K562 (cell line): Measurements from ENCODE around the gene NR3C2. TPM values are rescaled to one million over a fixed set of nuclear protein-coding genes. Genes with fewer than 3 reads are reported as not detected.

Experiments
- ATAC-seq: fragments of 200-7000 bp; cut with Tn5 transposase; 3 replicates; pipeline ENCODE4 v1.9.1; 2020; ENCODE audit warnings: moderate library complexity
- BruUV-seq: library from RNA; stranded (reverse); fragments of 400-500 nt; replicated peaks from 2 replicates; lab custom pipeline; 2021; lab: Mats Ljungman, UMichigan
- CTCF ChIA-PET: fragments of 300-600 bp; formaldehyde crosslinking; extraction: SDS; loops from one replicate; lab custom pipeline; 2021; ENCODE audit warnings: low intra/inter-chr PET ratio; lab: Yijun Ruan, JAX
- POLR2A ChIA-PET: fragments of 300-600, 350-650 bp; sonication (Branson Sonifier 250); formaldehyde crosslinking; extraction: SDS; loops from one replicate; lab custom pipeline; 2021; ENCODE audit warnings: antibody characterized with exemption, inconsistent platforms; lab: Yijun Ruan, JAX
- DNase-seq, 4 experiments: peaks; one replicate each; pipeline versions ENCODE4 v3.0.0 to v3.0.0-alpha.2; 2011 to 2018; ENCODE audit warnings: low spot score in 3 of 4, mixed read lengths in 3 of 4; ENCODE audit errors: extremely low read depth in 1 of 4
- FAIRE-seq: peaks from 2 replicates; lab custom pipeline; 2011; peaks lifted over from hg19 to GRCh38; lab: Jason Lieb, UNC
- H2AFZ ChIP-seq: 2 replicates; pipeline ENCODE4 v1.6.0; 2011; ENCODE audit warnings: low read depth, low read length, control low read depth, inconsistent platforms
- H3K27ac ChIP-seq: fragments of 200-600 bp; 3 replicates; pipeline ENCODE4 v1.8.0; 2011; ENCODE audit warnings: low read depth, mild to moderate bottlenecking, control low read depth, inconsistent platforms, low read length, moderate library complexity, mixed read lengths; ENCODE audit errors: extremely low read depth
- H3K27me3 ChIP-seq, 2 experiments: fragments of 300-600 bp in 1 of 2; 2 replicates in 1 of 2; 3 replicates in 1 of 2; pipeline versions ENCODE4 v1.6.0 to v1.8.0; 2011; ENCODE audit warnings: inconsistent platforms in 2 of 2, low read length in 2 of 2, mild to moderate bottlenecking in 1 of 2, mixed read lengths in 1 of 2, moderate library complexity in 1 of 2; ENCODE audit not compliant: control insufficient read depth in 2 of 2, insufficient read depth in 2 of 2
- H3K36me3 ChIP-seq: fragments of 300-600 bp; 3 replicates; pipeline ENCODE4 v1.8.0; 2011; ENCODE audit warnings: mild to moderate bottlenecking, low read length, inconsistent platforms; ENCODE audit not compliant: control insufficient read depth, insufficient read depth
- H3K4me1 ChIP-seq, 2 experiments: fragments of 200-600 bp in 1 of 2; replicated peaks in 1 of 2; 2 replicates in 1 of 2; 3 replicates in 1 of 2; pipeline versions ENCODE4 v1.5.1 to v1.8.0; 2011; ENCODE audit warnings: inconsistent platforms in 2 of 2, low read length in 2 of 2, mild to moderate bottlenecking in 1 of 2, mixed read lengths in 1 of 2, moderate library complexity in 1 of 2; ENCODE audit not compliant: control insufficient read depth in 2 of 2, insufficient read depth in 2 of 2
- H3K4me2 ChIP-seq: 2 replicates; pipeline ENCODE4 v1.6.1; 2011; ENCODE audit warnings: low read length, control low read depth, inconsistent platforms, mixed read lengths; ENCODE audit not compliant: insufficient read depth
- H3K4me3 ChIP-seq: fragments of 200-600 bp; sonication (generic), shearing (Covaris generic); 2 replicates; pipeline ENCODE4 v1.5.1; 2016; ENCODE audit warnings: control low read depth, inconsistent platforms
- H3K79me2 ChIP-seq: fragments of 200-600 bp; 3 replicates; pipeline ENCODE4 v1.8.0; 2011; ENCODE audit warnings: low read length, inconsistent platforms; ENCODE audit not compliant: control insufficient read depth, insufficient read depth
- H3K9ac ChIP-seq, 2 experiments: 2 replicates each; pipeline versions ENCODE4 v1.6.0 to v1.6.1; 2011; ENCODE audit warnings: low read depth in 2 of 2, low read length in 2 of 2, control low read depth in 1 of 2, inconsistent platforms in 1 of 2, mild to moderate bottlenecking in 1 of 2, mixed read lengths in 1 of 2; ENCODE audit not compliant: insufficient read depth in 1 of 2
- H3K9me1 ChIP-seq: one replicate; pipeline ENCODE4 v1.6.0; 2011; ENCODE audit warnings: inconsistent platforms, mild to moderate bottlenecking, low read length, moderate library complexity; ENCODE audit not compliant: control insufficient read depth, insufficient read depth
- H3K9me3 ChIP-seq: replicated peaks from 2 replicates; pipeline ENCODE4 v1.5.1; 2011; ENCODE audit warnings: low read depth, low read length, inconsistent platforms; ENCODE audit not compliant: control insufficient read depth, insufficient read depth
- H4K20me1 ChIP-seq: replicated peaks from 2 replicates; pipeline ENCODE4 v1.6.1; 2011; ENCODE audit warnings: low read length, inconsistent platforms, mixed read lengths; ENCODE audit not compliant: control insufficient read depth, insufficient read depth
- CHD4 ChIP-seq: fragments of 200-600 bp; sonication (generic); IDR thresholded peaks from 3 replicates; pipeline ENCODE4 v1.6.1; 2012; ENCODE audit warnings: low read depth, mild to moderate bottlenecking, mixed read lengths, low read length, inconsistent platforms; ENCODE audit not compliant: insufficient read depth, insufficient replicate concordance, poor library complexity, severe bottlenecking
- DNMT1 ChIP-seq: fragments of 450-650 bp; IDR thresholded peaks from 2 replicates; pipeline ENCODE4 v1.6.1; 2016; ENCODE audit warnings: antibody characterized with exemption, mild to moderate bottlenecking
- EZH2 ChIP-seq: IDR thresholded peaks from 2 replicates; pipeline ENCODE4 v1.6.1; 2012; ENCODE audit warnings: low read depth, mild to moderate bottlenecking, inconsistent platforms, low read length, borderline replicate concordance
- FOXJ3 ChIP-seq: sonication (generic); formaldehyde crosslinking; IDR thresholded peaks from 2 replicates; pipeline ENCODE4 v1.4.0; 2020; ENCODE audit warnings: mild to moderate bottlenecking, missing genetic modification reagents
- SMAD3 ChIP-seq: fragments of 450-650 bp; formaldehyde crosslinking; conservative IDR thresholded peaks from 2 replicates; pipeline ENCODE4 v1.4.0; 2020; ENCODE audit warnings: mild to moderate bottlenecking
- THAP12 ChIP-seq: fragments of 250-450 bp; sonication (Bioruptor Pico); IDR thresholded peaks from 2 replicates; pipeline ENCODE4 v1.9.0; 2021; ENCODE audit warnings: mild to moderate bottlenecking, inconsistent platforms
- ZBED1 ChIP-seq: IDR thresholded peaks from 2 replicates; pipeline ENCODE4 v1.6.1; 2014
- ZMIZ1 ChIP-seq, 2 experiments: fragments of 150-350 bp in 1 of 2; IDR thresholded peaks; 2 replicates each; pipeline ENCODE4 v1.6.1; 2012 to 2016; ENCODE audit warnings: low read depth in 2 of 2, low read length in 2 of 2, mild to moderate bottlenecking in 1 of 2, moderate library complexity in 1 of 2
- ZNF408 ChIP-seq: fragments of 250-450 bp; sonication (Bioruptor Pico); IDR thresholded peaks from 2 replicates; pipeline ENCODE4 v1.4.0; 2020; ENCODE audit warnings: low read depth, mild to moderate bottlenecking, moderate library complexity
- ZNF696 ChIP-seq: fragments of 250-450 bp; sonication (Bioruptor Pico); conservative IDR thresholded peaks from 2 replicates; pipeline ENCODE4 v1.4.0; 2020; ENCODE audit warnings: mild to moderate bottlenecking, moderate library complexity
- WGBS: fragments of 100-300 bp; shearing (Covaris generic); methylation state at CpG from one replicate; pipeline ENCODE4 v1.1.6; 2016; ENCODE audit warnings: low coverage, mixed read lengths; ENCODE audit not compliant: insufficient coverage; ENCODE audit errors: missing lambda C conversion rate; 5-methylcytosine and 5-hydroxymethylcytosine counted together
- in situ Hi-C: fragments of 300-500 bp; cut with MboI; formaldehyde crosslinking; loops from 4 replicates; pipeline ENCODE4 v1.15.0; 2018; ENCODE audit warnings: inconsistent platforms, mixed read lengths
- intact Hi-C: fragments of 100-400 bp; cut with micrococcal nuclease; formaldehyde crosslinking; loops from 2 replicates; pipeline ENCODE4 v1.14.2; 2022
- polyA plus RNA-seq, 8 experiments: library from polyadenylated mRNA; depleted of rRNA in 4 of 8; stranded (reverse) in 5 of 8; unstranded in 3 of 8; fragments of >200 nt; fragmentation: Nextera tagmentation in 2 of 8; fragmentation: Illumina TruSeq in 1 of 8; extraction: Ambion mirVana in 2 of 8; extraction: Trizol in 1 of 8; gene quantifications; 2 replicates each; pipeline versions ENCODE4 v1.2.1 to v1.2.3, GENCODE V29; 2011 to 2014; ENCODE audit warnings: inconsistent platforms in 1 of 8, missing spikeins in 1 of 8
- total RNA-seq, 7 experiments: library from RNA; depleted of rRNA in 6 of 7; stranded (reverse); fragments of >200 nt in 6 of 7; fragmentation: Illumina TruSeq in 2 of 7; extraction: Trizol in 2 of 7; gene quantifications; 2 replicates each; pipeline versions ENCODE4 v1.2.1 to v1.2.3, GENCODE V29; 2011 to 2021; ENCODE audit warnings: low replicate concordance in 1 of 7
- TF ChIP-seq, protein P1 (sequence below): IDR thresholded peaks from 3 replicates; pipeline ENCODE4 v1.6.1; 2011; ENCODE audit warnings: borderline replicate concordance, mild to moderate bottlenecking, moderate library complexity; ENCODE audit not compliant: insufficient read length; ENCODE audit errors: extremely low read depth
- TF ChIP-seq, protein P2 (sequence below): fragments of 250-450 bp; sonication (Bioruptor Pico); IDR thresholded peaks from 2 replicates; pipeline ENCODE4 v1.9.0; 2021; ENCODE audit warnings: mild to moderate bottlenecking

Gene NR3C2
- total and polyA plus RNA-seq, 9 of the 15 experiments (the other 6 are each of a cell fraction or from before 2014, with no cell fraction given), result 0.01 to 0.28 (median 0.16) TPM; not detected in 2

DNA sequence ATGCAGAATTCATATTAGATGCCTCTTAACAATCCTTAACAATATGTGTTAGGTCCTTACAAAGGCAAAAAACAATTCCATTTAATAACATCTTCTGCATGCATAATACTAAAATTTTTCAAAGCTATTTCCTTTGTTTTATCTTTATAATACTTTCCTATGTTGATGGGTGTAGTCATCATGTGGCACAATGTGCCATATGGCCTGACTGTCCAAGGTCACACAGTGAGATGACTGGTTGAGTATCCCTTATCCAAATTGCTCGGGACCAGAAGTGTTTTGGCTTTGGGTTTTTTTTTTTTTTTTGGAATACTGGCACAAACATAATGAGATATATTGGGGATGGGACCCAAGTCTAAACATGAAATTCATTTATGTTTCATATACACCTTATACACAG lies 77.7 kb downstream of the NR3C2 start (continued):
- no peak for TF ChIP-seq CHD4
- no peak for TF ChIP-seq ZMIZ1 (IDR thresholded peaks at IDR 0.05; ENCODE audit: low read depth in 2 of 2, low read length in 2 of 2)

GRCh38 chr4:148359769-148360168 lies 82.4 kb downstream of the NR3C2 start:
- in situ Hi-C loops, result no loop called here
- Histone ChIP-seq H3K4me2 (no peak overlapping the region), H3K9ac (no peak overlapping the region), H3K4me3 (no peak overlapping the region), H2AFZ (no peak overlapping the region), H3K79me2 (no peaks in the 10 kb centered on the region), H4K20me1 (no peaks in the 10 kb centered on the region), H3K9me1 (no peaks in the 10 kb centered on the region), H3K4me1 (no peaks in the 10 kb centered on the region), H3K27me3 (no peaks in the 10 kb centered on the region), H3K36me3 (no peaks in the 10 kb centered on the region), H3K9me3 (no peaks in the 10 kb centered on the region), H3K27ac (no peak overlapping the region)
- WGBS, result 0% methylated on average over 1 of the region's 1 CpG
- FAIRE-seq (no peak), ATAC-seq (no peak), DNase-seq (no peak)
- CTCF ChIA-PET, result no interaction called here
- intact Hi-C loops, result no loop called here
- BruUV-seq, result no TSS peak
- POLR2A ChIA-PET, result no interaction called here
- TF ChIP-seq THAP12 (CRISPR knock-in tag) (no peak), DNMT1 (no peak), ZBED1 (no peak), EZH2 (no peak), ZNF408 (CRISPR knock-in tag) (no peak), ZNF696 (CRISPR knock-in tag) (no peak), SMAD3 (CRISPR knock-in tag) (no peak), FOXJ3 (CRISPR knock-in tag) (no peak)
- TF ChIP-seq, protein P1, sequence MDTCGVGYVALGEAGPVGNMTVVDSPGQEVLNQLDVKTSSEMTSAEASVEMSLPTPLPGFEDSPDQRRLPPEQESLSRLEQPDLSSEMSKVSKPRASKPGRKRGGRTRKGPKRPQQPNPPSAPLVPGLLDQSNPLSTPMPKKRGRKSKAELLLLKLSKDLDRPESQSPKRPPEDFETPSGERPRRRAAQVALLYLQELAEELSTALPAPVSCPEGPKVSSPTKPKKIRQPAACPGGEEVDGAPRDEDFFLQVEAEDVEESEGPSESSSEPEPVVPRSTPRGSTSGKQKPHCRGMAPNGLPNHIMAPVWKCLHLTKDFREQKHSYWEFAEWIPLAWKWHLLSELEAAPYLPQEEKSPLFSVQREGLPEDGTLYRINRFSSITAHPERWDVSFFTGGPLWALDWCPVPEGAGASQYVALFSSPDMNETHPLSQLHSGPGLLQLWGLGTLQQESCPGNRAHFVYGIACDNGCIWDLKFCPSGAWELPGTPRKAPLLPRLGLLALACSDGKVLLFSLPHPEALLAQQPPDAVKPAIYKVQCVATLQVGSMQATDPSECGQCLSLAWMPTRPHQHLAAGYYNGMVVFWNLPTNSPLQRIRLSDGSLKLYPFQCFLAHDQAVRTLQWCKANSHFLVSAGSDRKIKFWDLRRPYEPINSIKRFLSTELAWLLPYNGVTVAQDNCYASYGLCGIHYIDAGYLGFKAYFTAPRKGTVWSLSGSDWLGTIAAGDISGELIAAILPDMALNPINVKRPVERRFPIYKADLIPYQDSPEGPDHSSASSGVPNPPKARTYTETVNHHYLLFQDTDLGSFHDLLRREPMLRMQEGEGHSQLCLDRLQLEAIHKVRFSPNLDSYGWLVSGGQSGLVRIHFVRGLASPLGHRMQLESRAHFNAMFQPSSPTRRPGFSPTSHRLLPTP, result no peak
- TF ChIP-seq, protein P2, sequence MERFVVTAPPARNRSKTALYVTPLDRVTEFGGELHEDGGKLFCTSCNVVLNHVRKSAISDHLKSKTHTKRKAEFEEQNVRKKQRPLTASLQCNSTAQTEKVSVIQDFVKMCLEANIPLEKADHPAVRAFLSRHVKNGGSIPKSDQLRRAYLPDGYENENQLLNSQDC (CRISPR knock-in tag), result no peak
